ENCODE data around the gene GNAL. TPM values are rescaled to one million over a fixed set of nuclear protein-coding genes. Genes with fewer than 3 reads are reported as not detected.

The GNAL gene
- total RNA-seq, 1 experiment from 2014 or later = 24.0 TPM

GRCh38 chr18:11794195-11794594 is 105.1 kb downstream of the GNAL start:
- Histone ChIP-seq H3K27me3 (ENCODE audit: insufficient read depth, low read length) (no peaks in the 10 kb centered on the region), H3K23ac (ENCODE audit: insufficient read length, low read depth, low read length) (no peak overlapping the region), H3K56ac (ENCODE audit: insufficient read length, low read depth, low read length) (no peak overlapping the region), H3K4ac (ENCODE audit: low read depth, low read length) (no peak overlapping the region), H2BK12ac (ENCODE audit: insufficient read length, low read depth, low read length) (no peak overlapping the region), H2BK20ac (ENCODE audit: low read depth, low read length, poor library complexity, severe bottlenecking) (no peak overlapping the region), H3K4me1 (ENCODE audit: insufficient read depth, low read length) (peaks cover 6% of the 10 kb centered on the region; the same call in 1 of the 2 replicates), H2AK5ac (ENCODE audit: insufficient read length, low read length) (no peak overlapping the region), H3K14ac (ENCODE audit: insufficient read depth, low read length) (no peak overlapping the region), H3K79me1 (ENCODE audit: insufficient read depth, low read depth, low read length, poor library complexity, severe bottlenecking) (no peaks in the 10 kb centered on the region), H2BK15ac (ENCODE audit: low read depth, low read length) (no peak overlapping the region), H4K8ac (replicated peaks; ENCODE audit: insufficient read length, low read depth, low read length) (no peak overlapping the region), H3K23me2 (ENCODE audit: insufficient read length, low read depth, low read length, poor library complexity, severe bottlenecking) (no peaks in the 10 kb centered on the region), H4K5ac (ENCODE audit: insufficient read length, low read depth, low read length) (no peak overlapping the region), H3K79me2 (ENCODE audit: insufficient read depth, low read length) (0 out of 2 replicates have a peak, but pooled peaks cover 2% of the 10 kb centered on the region), H4K91ac (ENCODE audit: insufficient read length, low read depth, low read length) (no peak overlapping the region), H3K4me2 (ENCODE audit: insufficient read depth, insufficient read length, low read length) (no peak overlapping the region), H2BK5ac (ENCODE audit: insufficient read length, low read length) (no peak overlapping the region), H2AFZ (ENCODE audit: low read length) (no peak overlapping the region), H3K9ac (ENCODE audit: extremely low read depth, insufficient read length, low read length) (no peak overlapping the region), H3K9me3 (ENCODE audit: control insufficient read depth, low read depth, low read length) (no peaks in the 10 kb centered on the region), H3T11ph (ENCODE audit: low read length) (no peak overlapping the region), H2BK120ac (ENCODE audit: low read depth, low read length, poor library complexity, severe bottlenecking) (no peak overlapping the region), H3K18ac (ENCODE audit: insufficient read length, low read depth, low read length) (no peak overlapping the region), H3K27ac (ENCODE audit: insufficient read length, low read depth, low read length) (no peak overlapping the region), H4K20me1 (ENCODE audit: control insufficient read depth, insufficient read depth, insufficient read length) (no peaks in the 10 kb centered on the region)
- no peaks in the 10 kb centered on the region for H3K27me3 Mint-ChIP-seq (ENCODE audit: low read depth)
- H3K4me1 Mint-ChIP-seq = peaks cover 28 to 35% of the 10 kb centered on the region in 2 experiments
- no peak overlapping the region for H3K4me3 Mint-ChIP-seq
- no CpG with 5 or more reads among the region's 3 CpGs for WGBS (ENCODE audit: extremely low coverage, insufficient read length, low lambda C conversion rate)
- peaks cover 0 to 2% of the 10 kb centered on the region in 2 experiments; a peak in 1 of 5 replicates for H3K9me3 Mint-ChIP-seq
- no peak for DNase-seq
- no peak overlapping the region for H3K27ac Mint-ChIP-seq
- H3K36me3 Mint-ChIP-seq (ENCODE audit: insufficient read depth in 1 of 3, low read depth in 3 of 3) = peaks cover 0 to 15% (median 4%) of the 10 kb centered on the region in 3 experiments; a peak in 5 of 7 replicates
- TF ChIP-seq CTCF (conservative IDR thresholded peaks at IDR 0.05) = no peak
